ENCODE measurements around the gene BCAT1. TPM values are rescaled to one million over a fixed set of nuclear protein-coding genes. Genes with fewer than 3 reads are reported as not detected.

BCAT1 gene
- total RNA-seq, 3 donors from 2014 or later (not counting 1 experiment from before 2014, with no cell fraction given), result 0.61 to 4.4 (median 1.3) TPM

GRCh38 chr12:24996820-24997219 lies 47.9 kb upstream of the BCAT1 start:
- WGBS (ENCODE audit: insufficient coverage), result 87% methylated on average over 1 of the region's 5 CpGs
- Histone ChIP-seq H3K9me3 (ENCODE audit: control insufficient read depth, insufficient read depth, low read length) (no peaks in the 10 kb centered on the region), H3K27me3 (ENCODE audit: control insufficient read depth, insufficient read depth, low read length) (no peaks in the 10 kb centered on the region), H3K4me1 (ENCODE audit: control insufficient read depth, insufficient read depth, low read length) (peaks cover 6% of the 10 kb centered on the region), H3K4me3 (ENCODE audit: low read length) (no peak overlapping the region), H3K36me3 (ENCODE audit: control insufficient read depth, insufficient read depth, low read length) (no peaks in the 10 kb centered on the region), H3K27ac (ENCODE audit: low read length) (no peak overlapping the region)
- TF ChIP-seq, protein P1, sequence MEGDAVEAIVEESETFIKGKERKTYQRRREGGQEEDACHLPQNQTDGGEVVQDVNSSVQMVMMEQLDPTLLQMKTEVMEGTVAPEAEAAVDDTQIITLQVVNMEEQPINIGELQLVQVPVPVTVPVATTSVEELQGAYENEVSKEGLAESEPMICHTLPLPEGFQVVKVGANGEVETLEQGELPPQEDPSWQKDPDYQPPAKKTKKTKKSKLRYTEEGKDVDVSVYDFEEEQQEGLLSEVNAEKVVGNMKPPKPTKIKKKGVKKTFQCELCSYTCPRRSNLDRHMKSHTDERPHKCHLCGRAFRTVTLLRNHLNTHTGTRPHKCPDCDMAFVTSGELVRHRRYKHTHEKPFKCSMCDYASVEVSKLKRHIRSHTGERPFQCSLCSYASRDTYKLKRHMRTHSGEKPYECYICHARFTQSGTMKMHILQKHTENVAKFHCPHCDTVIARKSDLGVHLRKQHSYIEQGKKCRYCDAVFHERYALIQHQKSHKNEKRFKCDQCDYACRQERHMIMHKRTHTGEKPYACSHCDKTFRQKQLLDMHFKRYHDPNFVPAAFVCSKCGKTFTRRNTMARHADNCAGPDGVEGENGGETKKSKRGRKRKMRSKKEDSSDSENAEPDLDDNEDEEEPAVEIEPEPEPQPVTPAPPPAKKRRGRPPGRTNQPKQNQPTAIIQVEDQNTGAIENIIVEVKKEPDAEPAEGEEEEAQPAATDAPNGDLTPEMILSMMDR (IDR thresholded peaks at IDR 0.05), result no peak
- intact Hi-C loops (cut with micrococcal nuclease), result no loop called here
- Mint-ChIP-seq H3K9me3 (no peaks in the 10 kb centered on the region), H3K4me1 (peaks cover 9 to 12% of the 10 kb centered on the region in 2 donors), H3K36me3 (no peaks in the 10 kb centered on the region), H3K27me3 (ENCODE audit: low read depth in 2 of 2) (peaks cover 0 to 6% of the 10 kb centered on the region in 2 donors), H3K27ac (no peak overlapping the region), H3K4me3 (no peak overlapping the region)
- DNase-seq (no peak), ATAC-seq (no peak)

DNA sequence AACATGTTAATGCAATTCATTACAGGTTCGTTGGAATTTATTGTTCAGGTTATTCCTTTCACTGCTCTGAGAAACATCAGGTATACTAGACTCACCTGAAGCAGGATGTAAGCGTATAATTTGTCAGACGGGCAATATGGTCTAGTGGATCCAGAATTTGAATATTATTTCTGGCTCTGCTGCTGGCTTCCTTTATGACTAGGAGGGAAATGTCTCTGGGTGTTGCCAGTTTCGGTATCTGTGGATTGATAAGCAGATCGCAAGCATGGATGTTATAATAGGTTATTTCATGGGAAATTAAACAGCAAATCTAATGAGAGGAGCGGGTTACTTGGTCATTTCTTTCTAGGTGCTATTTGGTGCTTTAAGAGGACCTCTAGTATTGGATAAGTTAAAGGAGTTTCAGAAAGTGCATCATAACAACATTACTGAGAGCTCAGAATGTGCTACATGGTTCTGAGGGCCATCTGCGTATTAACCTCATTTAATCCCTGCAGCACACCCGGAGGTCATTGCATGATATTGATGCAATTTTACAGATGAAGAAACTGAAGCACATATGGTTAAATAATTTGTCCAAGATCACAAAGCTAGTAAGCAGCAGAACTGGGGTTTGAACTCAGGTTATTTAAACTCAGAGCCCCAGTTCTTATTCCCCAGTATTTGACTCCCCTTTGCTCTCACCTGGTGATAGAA lies 47.3 kb upstream of the BCAT1 start:
- H3K27ac Mint-ChIP-seq, result no peak overlapping the region
- no peak overlapping the region for H3K27ac ChIP-seq (ENCODE audit: low read length)
- WGBS (ENCODE audit: insufficient coverage), result 77% methylated on average over 8 of the region's 8 CpGs

DNA sequence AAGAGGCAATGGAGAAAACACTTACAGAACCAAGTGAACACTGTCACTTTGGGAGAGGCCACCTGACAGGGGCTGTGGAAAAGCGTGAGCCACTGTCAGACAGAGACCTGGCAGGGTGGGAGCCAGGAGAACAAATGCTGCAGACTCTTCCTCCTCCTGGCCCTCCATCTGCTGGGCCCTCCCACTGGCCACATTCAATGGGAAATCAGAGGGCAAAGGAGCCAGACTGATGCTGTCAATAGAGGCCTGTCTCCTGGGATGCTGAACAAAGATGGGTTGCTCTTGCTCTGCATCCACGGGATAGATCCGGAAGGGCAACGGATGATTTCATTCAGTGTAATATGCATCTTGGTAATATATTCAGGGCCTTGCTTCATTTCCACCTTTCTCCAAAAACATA lies 44.9 kb upstream of the BCAT1 start:
- ATAC-seq (no peak), DNase-seq (no peak)
- H3K4me1 ChIP-seq (ENCODE audit: control insufficient read depth, insufficient read depth, low read length), result peaks cover 6% of the 10 kb centered on the region
- intact Hi-C loops (cut with micrococcal nuclease), result loop anchor here (5.0 kb wide), 1 partner anchor 59 kb away; a partner anchor contains a TSS
- no peaks in the 10 kb centered on the region for H3K36me3 ChIP-seq (ENCODE audit: control insufficient read depth, insufficient read depth, low read length)
- Mint-ChIP-seq H3K36me3 (no peaks in the 10 kb centered on the region), H3K27me3 (ENCODE audit: low read depth in 2 of 2) (peaks cover 7 to 8% of the 10 kb centered on the region in 2 donors), H3K9me3 (no peaks in the 10 kb centered on the region), H3K4me1 (peaks cover 9 to 12% of the 10 kb centered on the region in 2 donors), H3K4me3 (no peak overlapping the region), H3K27ac (no peak overlapping the region)
- no peaks in the 10 kb centered on the region for H3K9me3 ChIP-seq (ENCODE audit: control insufficient read depth, insufficient read depth, low read length)
- 96% methylated on average over 4 of the region's 4 CpGs for WGBS (ENCODE audit: insufficient coverage)
- no peak overlapping the region for H3K27ac ChIP-seq (ENCODE audit: low read length)
- H3K27me3 ChIP-seq (ENCODE audit: control insufficient read depth, insufficient read depth, low read length), result no peaks in the 10 kb centered on the region
- no peak overlapping the region for H3K4me3 ChIP-seq (ENCODE audit: low read length)
- TF ChIP-seq, protein P1 (IDR thresholded peaks at IDR 0.05), result no peak

More for the DNA sequence above, 47.3 kb upstream of the BCAT1 start:
- TF ChIP-seq, protein P1 (IDR thresholded peaks at IDR 0.05), result no peak
- Histone ChIP-seq H3K36me3 (ENCODE audit: control insufficient read depth, insufficient read depth, low read length) (no peaks in the 10 kb centered on the region), H3K4me1 (ENCODE audit: control insufficient read depth, insufficient read depth, low read length) (peaks cover 6% of the 10 kb centered on the region), H3K27me3 (ENCODE audit: control insufficient read depth, insufficient read depth, low read length) (no peaks in the 10 kb centered on the region), H3K4me3 (ENCODE audit: low read length) (no peak overlapping the region), H3K9me3 (ENCODE audit: control insufficient read depth, insufficient read depth, low read length) (no peaks in the 10 kb centered on the region)
- H3K36me3 Mint-ChIP-seq, result no peaks in the 10 kb centered on the region
- intact Hi-C loops (cut with micrococcal nuclease), result no loop called here
- no peaks in the 10 kb centered on the region for H3K9me3 Mint-ChIP-seq
- H3K4me3 Mint-ChIP-seq, result no peak overlapping the region
- ATAC-seq, result no peak
- peaks cover 9 to 12% of the 10 kb centered on the region in 2 donors for H3K4me1 Mint-ChIP-seq
- no peak for DNase-seq
- peaks cover 0 to 6% of the 10 kb centered on the region in 2 donors for H3K27me3 Mint-ChIP-seq (ENCODE audit: low read depth in 2 of 2)

Data from natural killer cell (primary cell).